GM13977 (cell line): ENCODE measurements around the gene ANKRD2.

Source experiments
- DNase-seq: peaks from one replicate; pipeline ENCODE4 v3.0.0; 2012; ENCODE audit warnings: low spot score
- CTCF ChIP-seq: IDR thresholded peaks from 2 replicates; pipeline ENCODE4 v1.5.1; 2012; ENCODE audit warnings: mild to moderate bottlenecking, control low read depth; ENCODE audit not compliant: insufficient read depth; ENCODE audit errors: extremely low read depth, missing control alignments
- in situ Hi-C: fragments of 300-500 bp; cut with MboI; formaldehyde crosslinking; loops from one replicate; pipeline ENCODE4 v1.12.0; 2022; ENCODE audit warnings: low sequenced_read_pairs, low pct_unique_long_range_greater_than_20kb, mixed read lengths, inconsistent platforms; ENCODE audit not compliant: unreplicated experiment

Gene ANKRD2

GRCh38 chr10:97611473-97611872 lies 38.9 kb downstream of the ANKRD2 start:
- in situ Hi-C loops, result no loop called here
- no peak for TF ChIP-seq CTCF
- no peak for DNase-seq

GRCh38 chr10:97612386-97612785 lies 39.8 kb downstream of the ANKRD2 start:
- peak; percentile 23 for TF ChIP-seq CTCF
- in situ Hi-C loops, result no loop called here
- peak; percentile 49 for DNase-seq

GRCh38 chr10:97618285-97618684 lies 45.7 kb downstream of the ANKRD2 start:
- DNase-seq, result no peak
- TF ChIP-seq CTCF, result no peak
- in situ Hi-C loops, result no loop called here

- no peak for DNase-seq
- in situ Hi-C loops, result no loop called here
- no peak for TF ChIP-seq CTCF
Observed at GRCh38 chr10:97618733-97619132, 46.2 kb downstream of the ANKRD2 start.

- in situ Hi-C loops, result no loop called here
- TF ChIP-seq CTCF, result no peak
- DNase-seq, result no peak
Observed at GRCh38 chr10:97623277-97623676, 50.7 kb downstream of the ANKRD2 start.

- no peak for DNase-seq
- no peak for TF ChIP-seq CTCF
- in situ Hi-C loops, result no loop called here
Observed at GRCh38 chr10:97627731-97628130, 55.2 kb downstream of the ANKRD2 start.

- in situ Hi-C loops, result no loop called here
- no peak for TF ChIP-seq CTCF
- DNase-seq, result no peak
Observed at GRCh38 chr10:97628228-97628627, 55.6 kb downstream of the ANKRD2 start.
